Neural cell (in vitro differentiated cells): Measurements from ENCODE around the gene ZBTB7C.

Experiments
- EP300 ChIP-seq: fragments of 450-650 bp; conservative IDR thresholded peaks from 2 replicates; pipeline ENCODE4 v1.6.1; 2014; ENCODE audit warnings: antibody characterized with exemption, mild to moderate bottlenecking, moderate library complexity; ENCODE audit not compliant: poor library complexity, severe bottlenecking
- EZH2 ChIP-seq: fragments of 200-600, 300-800 bp; shearing (Covaris generic), sonication (generic); IDR thresholded peaks from 2 replicates; pipeline ENCODE4 v1.6.1; 2014; ENCODE audit warnings: antibody characterized with exemption, low read length, borderline replicate concordance, mild to moderate bottlenecking; ENCODE audit not compliant: insufficient read depth, poor library complexity, severe bottlenecking
- POLR2AphosphoS5 ChIP-seq: IDR thresholded peaks from 2 replicates; pipeline ENCODE4 v1.6.1; 2012
- TAF1 ChIP-seq: IDR thresholded peaks from 2 replicates; pipeline ENCODE4 v1.6.1; 2012; ENCODE audit warnings: low read depth
- TF ChIP-seq, protein P1 (sequence below): fragments of 450-650 bp; IDR thresholded peaks from 2 replicates; pipeline ENCODE4 v1.5.1; 2014; ENCODE audit warnings: antibody characterized with exemption, mild to moderate bottlenecking, moderate library complexity; ENCODE audit not compliant: poor library complexity, severe bottlenecking
- TF ChIP-seq, protein P2 (sequence below): IDR thresholded peaks from 2 replicates; pipeline ENCODE4 v1.6.1; 2012; ENCODE audit warnings: borderline replicate concordance

DNA sequence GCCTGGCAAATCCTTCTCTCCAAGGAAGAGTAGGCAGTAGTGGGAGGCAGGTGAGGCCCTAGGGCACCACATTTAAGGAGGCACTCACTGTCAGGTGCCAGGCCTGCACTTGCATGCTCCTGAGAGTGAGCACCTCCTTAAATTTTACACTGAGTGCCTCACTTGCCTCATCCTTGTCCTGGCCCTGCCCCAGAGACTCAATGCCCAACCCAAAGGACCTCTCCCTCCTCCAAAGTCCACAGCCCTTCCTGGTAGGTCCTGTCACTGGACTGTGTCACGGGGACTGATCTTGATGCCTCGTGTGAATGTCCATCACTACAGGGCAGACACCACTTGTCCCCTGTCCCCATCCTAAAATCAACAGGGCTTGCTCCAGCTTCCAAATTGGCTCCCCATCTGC, 235.6 kb downstream of the ZBTB7C start:
- TF ChIP-seq TAF1 (no peak), POLR2AphosphoS5 (no peak), EZH2 (no peak), EP300 (no peak)
- TF ChIP-seq, protein P1, sequence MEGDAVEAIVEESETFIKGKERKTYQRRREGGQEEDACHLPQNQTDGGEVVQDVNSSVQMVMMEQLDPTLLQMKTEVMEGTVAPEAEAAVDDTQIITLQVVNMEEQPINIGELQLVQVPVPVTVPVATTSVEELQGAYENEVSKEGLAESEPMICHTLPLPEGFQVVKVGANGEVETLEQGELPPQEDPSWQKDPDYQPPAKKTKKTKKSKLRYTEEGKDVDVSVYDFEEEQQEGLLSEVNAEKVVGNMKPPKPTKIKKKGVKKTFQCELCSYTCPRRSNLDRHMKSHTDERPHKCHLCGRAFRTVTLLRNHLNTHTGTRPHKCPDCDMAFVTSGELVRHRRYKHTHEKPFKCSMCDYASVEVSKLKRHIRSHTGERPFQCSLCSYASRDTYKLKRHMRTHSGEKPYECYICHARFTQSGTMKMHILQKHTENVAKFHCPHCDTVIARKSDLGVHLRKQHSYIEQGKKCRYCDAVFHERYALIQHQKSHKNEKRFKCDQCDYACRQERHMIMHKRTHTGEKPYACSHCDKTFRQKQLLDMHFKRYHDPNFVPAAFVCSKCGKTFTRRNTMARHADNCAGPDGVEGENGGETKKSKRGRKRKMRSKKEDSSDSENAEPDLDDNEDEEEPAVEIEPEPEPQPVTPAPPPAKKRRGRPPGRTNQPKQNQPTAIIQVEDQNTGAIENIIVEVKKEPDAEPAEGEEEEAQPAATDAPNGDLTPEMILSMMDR = no peak
- TF ChIP-seq, protein P2, sequence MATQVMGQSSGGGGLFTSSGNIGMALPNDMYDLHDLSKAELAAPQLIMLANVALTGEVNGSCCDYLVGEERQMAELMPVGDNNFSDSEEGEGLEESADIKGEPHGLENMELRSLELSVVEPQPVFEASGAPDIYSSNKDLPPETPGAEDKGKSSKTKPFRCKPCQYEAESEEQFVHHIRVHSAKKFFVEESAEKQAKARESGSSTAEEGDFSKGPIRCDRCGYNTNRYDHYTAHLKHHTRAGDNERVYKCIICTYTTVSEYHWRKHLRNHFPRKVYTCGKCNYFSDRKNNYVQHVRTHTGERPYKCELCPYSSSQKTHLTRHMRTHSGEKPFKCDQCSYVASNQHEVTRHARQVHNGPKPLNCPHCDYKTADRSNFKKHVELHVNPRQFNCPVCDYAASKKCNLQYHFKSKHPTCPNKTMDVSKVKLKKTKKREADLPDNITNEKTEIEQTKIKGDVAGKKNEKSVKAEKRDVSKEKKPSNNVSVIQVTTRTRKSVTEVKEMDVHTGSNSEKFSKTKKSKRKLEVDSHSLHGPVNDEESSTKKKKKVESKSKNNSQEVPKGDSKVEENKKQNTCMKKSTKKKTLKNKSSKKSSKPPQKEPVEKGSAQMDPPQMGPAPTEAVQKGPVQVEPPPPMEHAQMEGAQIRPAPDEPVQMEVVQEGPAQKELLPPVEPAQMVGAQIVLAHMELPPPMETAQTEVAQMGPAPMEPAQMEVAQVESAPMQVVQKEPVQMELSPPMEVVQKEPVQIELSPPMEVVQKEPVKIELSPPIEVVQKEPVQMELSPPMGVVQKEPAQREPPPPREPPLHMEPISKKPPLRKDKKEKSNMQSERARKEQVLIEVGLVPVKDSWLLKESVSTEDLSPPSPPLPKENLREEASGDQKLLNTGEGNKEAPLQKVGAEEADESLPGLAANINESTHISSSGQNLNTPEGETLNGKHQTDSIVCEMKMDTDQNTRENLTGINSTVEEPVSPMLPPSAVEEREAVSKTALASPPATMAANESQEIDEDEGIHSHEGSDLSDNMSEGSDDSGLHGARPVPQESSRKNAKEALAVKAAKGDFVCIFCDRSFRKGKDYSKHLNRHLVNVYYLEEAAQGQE = no peak
